ENCODE data around the gene TOPBP1.
"Not testable (repeated sequence)": the region's sequence is repeated elsewhere in the genome, so short reads cannot be mapped to it uniquely, and the experiment has no call there.

TOPBP1 gene

DNA sequence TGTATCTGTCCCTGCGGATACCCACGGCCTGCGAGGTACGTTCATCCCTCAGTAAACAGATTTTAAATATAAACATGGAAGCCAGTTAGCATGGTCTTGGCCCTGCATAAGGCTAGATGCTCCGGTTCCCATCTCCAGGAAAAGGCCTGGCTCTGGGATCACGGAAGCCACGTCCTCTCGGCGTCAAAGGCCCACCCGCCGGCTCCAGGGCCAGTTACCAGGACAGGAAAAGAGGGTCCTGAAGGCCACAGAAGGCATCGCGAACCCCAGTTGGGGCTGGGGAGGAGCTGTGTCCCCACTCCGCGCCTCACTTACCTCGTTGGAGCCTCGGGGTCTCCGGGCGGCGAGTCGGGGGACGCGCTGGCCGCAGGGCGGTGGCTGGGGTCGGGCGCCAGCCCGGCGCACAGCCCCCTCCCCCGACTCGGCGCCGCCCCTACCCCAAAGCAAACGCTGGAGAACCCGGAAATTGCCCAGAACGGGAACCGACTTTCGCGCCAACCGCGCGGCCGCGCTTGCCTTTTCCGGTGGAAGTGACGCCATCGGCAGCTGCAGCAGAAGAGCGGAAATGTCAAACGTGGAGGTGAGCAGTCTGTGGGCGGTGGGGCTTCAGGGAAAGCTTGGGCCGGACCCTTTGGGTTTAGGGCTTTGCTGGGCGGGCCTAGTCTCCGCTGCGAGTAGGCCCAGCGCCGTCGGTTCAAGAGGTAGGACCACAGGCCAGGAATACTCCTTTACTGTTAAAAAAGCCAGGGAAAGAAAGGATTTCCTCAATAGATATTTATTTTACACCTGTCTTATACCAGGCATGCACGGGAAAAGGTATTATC lies at the start of gene TOPBP1:
TOPBP1 (minus strand) TSS at position 488 of the 824 bp plus-strand sequence. CDS start 814 bp downstream, outside the sequence.
- peak; percentile 93 for DNase-seq

DNA sequence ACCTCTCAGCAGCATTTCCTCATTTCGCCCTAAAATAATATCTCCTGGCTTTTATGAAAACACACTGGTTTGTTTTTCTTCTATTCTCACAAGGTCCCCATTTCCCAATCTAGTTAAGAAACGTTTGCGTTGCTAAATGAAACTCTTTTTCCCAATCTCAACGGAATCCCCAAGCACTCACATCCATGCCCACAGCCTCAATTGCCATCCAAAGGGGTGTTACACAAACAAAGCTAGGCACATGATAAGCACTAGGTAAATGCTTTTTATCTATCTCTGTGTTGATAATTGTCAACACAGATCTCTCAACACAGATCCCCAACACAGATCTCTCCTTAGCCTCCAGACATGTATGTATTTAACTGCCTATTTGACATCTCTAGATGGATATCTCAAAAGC lies 49.3 kb upstream of the TOPBP1 start:
- DNase-seq: no peak

DNA sequence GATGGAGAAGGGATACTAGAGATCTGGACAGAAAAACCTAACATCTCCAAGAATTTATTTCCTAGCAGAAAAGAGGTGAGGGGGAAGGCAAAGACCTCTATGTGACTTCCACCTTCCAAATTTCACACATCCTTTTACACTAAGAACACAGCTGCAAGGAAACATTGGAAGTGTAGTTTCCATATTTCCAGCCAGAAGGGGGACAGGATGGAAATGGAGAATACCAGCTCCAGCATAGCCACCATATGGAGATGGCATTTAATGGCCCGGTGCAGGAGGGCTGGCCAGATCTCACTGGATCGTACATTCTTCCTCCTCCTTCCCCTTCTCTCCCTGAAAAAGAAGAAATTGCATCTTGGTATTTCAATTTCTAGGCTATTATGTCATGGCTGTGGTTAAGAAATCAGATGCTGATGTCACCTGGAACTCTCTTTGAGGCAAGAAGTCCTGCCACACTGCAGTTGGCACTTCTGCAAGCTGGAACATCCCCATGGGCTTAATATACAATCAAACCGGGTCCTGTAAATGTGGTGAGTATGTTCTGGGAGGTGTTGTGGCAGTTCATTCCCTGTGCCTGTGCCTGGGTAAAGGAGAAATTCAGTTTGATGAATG lies 47.5 kb upstream of the TOPBP1 start:
- no peak for DNase-seq

DNA sequence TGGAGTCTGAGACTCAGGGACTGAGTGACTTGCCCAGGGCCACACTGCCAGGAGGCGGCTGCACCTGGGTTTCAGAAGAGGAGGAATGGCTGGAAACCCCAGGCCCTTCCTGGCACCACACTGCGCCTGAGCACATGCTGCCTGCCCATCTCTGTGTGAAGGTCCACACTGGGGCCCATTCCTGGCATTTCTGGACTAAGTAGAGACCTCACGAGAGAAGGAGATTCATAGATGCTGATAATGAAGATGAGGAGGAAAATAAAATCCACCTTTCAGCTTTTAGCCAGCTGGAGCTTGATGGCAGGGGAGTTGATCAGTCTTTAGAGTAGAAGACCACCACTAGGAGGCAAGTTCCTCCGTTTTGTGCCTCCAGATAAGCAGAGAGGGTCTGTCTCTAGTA lies 44.3 kb upstream of the TOPBP1 start:
- DNase-seq: no peak

DNA sequence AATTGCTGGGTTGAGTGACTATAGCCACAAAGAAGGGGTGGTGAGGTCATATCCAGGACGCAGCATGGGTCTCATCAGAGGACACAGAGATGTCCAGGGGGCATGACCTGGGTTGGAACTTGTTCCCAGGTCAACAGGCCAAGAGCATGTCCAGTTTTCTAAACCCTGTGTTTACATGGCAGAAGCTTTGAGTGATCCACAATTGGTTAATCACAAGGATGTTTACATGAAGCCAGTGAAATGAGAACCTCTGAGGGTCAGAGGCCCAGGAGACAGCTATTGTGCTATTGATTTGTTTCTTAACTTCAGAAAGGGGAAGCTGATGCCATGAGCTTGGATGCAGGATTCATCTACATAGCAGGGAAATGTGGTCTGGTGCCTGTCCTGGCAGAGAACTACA lies 42.2 kb upstream of the TOPBP1 start:
- DNase-seq: no peak

- DNase-seq: no peak
These were observed 40.0 kb upstream of the TOPBP1 start for GRCh38 chr3:133701435-133702358.

- no peak for DNase-seq
These were observed 38.6 kb upstream of the TOPBP1 start for GRCh38 chr3:133700351-133700750.

DNA sequence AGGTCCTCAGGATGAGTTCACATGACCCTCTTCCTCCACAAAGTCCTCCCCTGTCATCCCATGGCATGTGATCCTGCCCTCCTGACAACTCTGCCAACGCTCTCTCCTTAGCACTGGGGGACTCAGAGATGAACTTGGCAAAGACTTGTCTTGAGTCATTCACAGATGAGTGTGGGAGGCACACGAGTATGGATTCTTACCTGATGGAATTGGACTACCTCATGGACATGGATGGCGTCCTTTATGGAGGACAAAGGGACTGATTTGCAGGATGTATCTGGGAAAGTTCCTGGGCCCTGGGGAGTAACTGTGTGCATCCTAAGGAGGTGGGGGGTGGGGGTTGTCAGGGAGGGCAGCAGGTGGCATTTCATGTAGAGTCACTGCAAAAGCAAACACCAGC lies 38.2 kb upstream of the TOPBP1 start:
- no peak for DNase-seq

- DNase-seq: no peak
These were observed 37.7 kb upstream of the TOPBP1 start for GRCh38 chr3:133699467-133699866.

DNA sequence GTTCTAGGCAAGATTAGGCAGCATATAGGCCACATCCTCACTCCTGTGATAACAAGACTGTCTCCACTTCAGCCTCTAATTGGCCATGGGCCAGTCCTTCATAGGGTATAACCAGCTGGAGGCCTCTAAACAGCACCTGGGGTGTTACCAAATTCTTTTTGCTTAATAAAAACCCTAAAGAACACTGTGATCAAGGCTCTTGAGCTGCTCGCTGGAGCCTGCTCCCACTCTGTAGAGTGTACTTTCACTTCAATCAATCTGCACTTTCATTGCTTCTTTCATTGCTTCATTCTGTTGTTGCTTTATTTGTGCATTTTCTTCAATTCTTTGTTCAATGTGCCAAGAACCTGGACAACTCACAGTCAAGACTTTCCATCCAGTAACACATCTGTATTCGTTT lies 36.2 kb upstream of the TOPBP1 start:
- no peak for DNase-seq

DNA sequence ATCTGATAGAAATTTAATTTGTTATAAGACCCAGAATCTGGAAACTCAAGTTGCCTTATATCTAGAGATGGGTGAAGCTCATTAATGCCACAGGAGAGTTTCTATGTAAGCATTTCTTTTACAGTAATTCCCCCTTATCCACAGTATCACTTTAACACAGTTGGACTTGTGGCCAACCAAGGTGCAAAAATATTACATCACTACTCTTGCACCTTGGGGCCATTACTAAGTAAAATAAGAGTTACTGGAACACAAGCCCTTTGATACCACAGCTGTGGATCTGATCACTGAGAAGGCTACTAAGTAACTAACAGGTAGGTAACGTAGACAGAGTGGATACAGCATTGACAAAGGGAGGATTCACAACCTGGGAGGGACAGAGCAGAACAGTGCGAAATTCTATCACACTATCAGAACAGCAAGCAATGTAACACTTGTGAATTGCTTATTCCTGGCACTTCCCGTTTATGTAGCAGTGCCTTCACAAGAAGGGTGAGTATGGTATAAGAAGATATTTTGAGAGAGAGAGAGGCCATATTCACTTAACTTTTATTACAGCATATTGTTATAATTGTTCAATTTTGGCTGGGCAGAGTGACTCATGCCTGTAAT lies 33.9 kb upstream of the TOPBP1 start:
- DNase-seq: no peak

GRCh38 chr3:133694288-133695268 lies 32.8 kb upstream of the TOPBP1 start:
- no peak for DNase-seq

- no peak for DNase-seq
These were observed 32.1 kb upstream of the TOPBP1 start for GRCh38 chr3:133693821-133694220.

- no peak for DNase-seq
These were observed 31.0 kb upstream of the TOPBP1 start for GRCh38 chr3:133692759-133693158.

- no peak for DNase-seq
These were observed 29.7 kb upstream of the TOPBP1 start for GRCh38 chr3:133691273-133692107.

DNA sequence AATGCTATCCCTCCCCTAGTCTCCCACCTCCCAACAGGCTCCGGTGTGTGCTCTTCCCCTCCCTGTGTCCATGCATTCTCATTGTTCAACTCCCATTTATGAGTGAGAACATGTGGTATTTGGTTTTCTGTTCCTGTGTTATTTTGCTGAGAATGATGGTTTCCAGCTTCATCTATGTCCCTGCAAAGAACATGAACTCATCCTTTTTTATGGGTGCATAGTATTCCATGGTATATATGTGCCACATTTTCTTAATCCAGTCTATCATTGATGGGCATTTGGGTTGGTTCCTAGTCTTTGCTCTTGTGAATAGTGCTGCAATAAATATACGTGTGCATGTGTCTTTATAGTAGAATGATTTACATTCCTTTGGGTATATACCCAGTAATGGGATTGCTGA lies 16.3 kb upstream of the TOPBP1 start:
- not testable (repeated sequence) for DNase-seq

DNA sequence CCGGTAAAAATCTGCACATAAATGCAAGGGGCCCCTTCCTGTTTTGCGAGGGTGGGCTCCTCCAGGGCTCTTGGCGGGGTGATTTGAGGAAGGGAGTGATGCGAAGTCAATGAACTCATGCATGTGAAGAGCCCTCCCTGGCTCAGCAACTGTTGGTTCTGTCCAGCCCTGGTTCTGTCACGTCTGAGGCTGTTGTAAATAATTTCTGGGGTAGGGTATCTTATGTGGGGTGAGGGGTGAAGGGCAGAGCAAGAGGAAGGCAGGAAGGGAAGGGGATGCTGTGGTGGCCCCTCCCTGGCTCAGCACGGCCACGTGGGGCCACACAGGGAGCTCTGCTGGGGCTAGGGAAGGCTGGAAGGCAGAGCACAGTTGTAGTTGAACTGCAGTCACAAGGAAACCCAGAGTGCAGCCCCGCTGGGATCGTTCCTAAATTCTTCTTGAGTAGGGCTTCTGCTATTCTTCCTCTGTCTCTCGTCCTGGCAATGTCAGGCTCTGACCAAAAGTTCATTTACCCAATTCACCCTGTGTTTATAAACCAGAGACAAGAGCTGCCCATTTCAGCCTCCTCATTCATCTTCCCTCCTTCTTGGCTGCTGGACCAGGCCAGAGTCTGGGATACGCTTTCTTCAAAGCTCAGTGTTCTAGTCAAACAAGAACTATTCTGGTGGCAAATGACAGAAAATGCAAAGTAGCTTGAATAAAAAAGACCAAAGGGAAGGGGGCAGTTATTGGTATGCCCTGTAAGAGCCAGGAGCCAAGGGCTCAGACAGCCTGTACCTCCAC lies 14.8 kb upstream of the TOPBP1 start:
- DNase-seq: no peak

DNA sequence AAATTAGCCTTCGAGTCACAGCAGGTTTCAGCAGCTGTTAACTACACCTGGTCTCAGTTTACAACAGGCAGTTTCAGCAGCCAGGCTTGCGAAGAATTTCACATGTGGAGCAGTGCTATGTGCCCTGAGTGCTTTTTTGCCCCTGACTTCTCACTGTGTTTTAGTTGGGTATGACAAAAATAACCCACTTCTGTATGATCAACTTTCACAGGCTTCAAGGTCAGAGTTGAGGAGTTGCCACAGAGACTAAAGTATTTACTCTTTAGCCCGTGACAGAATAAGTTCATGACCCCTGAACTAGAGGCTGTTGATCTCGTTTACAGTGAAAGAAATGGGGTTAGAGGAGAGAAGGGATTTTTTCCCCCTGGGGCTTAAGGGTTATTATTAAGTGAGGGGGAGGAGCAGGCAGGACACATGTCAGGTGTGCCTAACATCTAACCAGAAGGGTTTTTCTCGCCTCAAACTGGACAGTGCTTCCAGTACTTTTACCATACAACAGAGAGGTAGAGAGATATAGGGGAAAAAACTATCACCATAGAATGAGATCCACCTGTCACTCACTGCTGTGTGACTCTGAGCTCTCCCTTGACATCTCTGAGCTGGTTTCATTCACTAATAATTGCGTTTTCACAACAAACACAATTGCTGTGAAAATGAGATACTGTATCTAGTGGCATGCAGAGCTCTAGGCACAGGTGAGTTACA lies 14.0 kb upstream of the TOPBP1 start:
- no peak for DNase-seq

DNA sequence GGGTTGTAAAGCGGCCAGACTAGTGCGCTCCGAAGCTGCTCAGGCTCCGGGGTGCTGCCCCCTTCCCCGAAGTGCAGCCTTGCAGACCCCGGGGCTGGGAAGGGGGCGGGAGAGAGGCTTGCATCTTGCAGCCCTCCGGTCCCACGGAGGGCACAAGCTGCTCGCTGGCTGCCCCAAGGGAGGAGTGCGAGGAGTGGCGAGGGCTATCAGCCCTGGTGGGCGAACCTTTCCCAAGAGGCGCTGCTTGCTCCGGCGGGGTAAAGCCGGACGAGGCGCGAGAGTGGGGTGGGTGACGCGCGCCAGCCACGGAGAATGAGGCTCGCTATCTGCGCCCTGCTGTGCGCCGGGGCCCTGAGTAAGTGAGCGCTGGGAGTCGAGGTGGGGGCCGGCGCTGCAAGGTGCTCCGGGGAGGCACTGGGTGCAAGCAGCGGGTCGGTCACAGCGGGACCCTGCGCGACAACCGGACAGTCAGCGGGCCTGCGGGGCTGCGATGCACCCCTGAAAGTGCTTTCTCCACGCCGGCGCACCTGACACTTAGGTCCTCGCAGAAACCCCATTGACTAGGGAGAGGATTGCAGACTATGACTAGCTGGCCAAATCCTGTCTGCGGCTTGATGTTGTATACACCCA lies 12.7 kb upstream of the TOPBP1 start:
- no peak for DNase-seq
